ENCODE results near the gene KCTD2. TPM values are rescaled to one million over a fixed set of nuclear protein-coding genes. Genes with fewer than 3 reads are reported as not detected.
"Not testable (repeated sequence)": the region's sequence is repeated elsewhere in the genome, so short reads cannot be mapped to it uniquely, and the experiment has no call there.

KCTD2 gene
- total RNA-seq, 1 donor from 2014 or later: 37.8 TPM

GRCh38 chr17:75003070-75003956, 43.7 kb upstream of the KCTD2 start:
- no peak overlapping the region for H3K4me3 Mint-ChIP-seq
- no peaks in the 10 kb centered on the region for H3K4me1 Mint-ChIP-seq
- no peaks in the 10 kb centered on the region for H3K9me3 Mint-ChIP-seq
- no peak overlapping the region for H3K27ac Mint-ChIP-seq (ENCODE audit: unreplicated experiment)
- TF ChIP-seq CTCF (conservative IDR thresholded peaks at IDR 0.05): no peak
- DNase-seq (ENCODE audit: low read depth, low spot score): no peak
- H3K36me3 Mint-ChIP-seq (ENCODE audit: low read depth): no peaks in the 10 kb centered on the region
- H3K27me3 Mint-ChIP-seq (ENCODE audit: low read depth): no peaks in the 10 kb centered on the region

- Mint-ChIP-seq H3K27me3 (ENCODE audit: low read depth) (no peaks in the 10 kb centered on the region), H3K4me1 (no peaks in the 10 kb centered on the region), H3K36me3 (ENCODE audit: low read depth) (no peaks in the 10 kb centered on the region), H3K9me3 (no peaks in the 10 kb centered on the region), H3K4me3 (no peak overlapping the region), H3K27ac (ENCODE audit: unreplicated experiment) (no peak overlapping the region)
- no peak for TF ChIP-seq CTCF (conservative IDR thresholded peaks at IDR 0.05)
- no peak for DNase-seq (ENCODE audit: low read depth, low spot score)
These were observed 43.1 kb upstream of the KCTD2 start for GRCh38 chr17:75003957-75004355.

- Mint-ChIP-seq H3K9me3 (no peaks in the 10 kb centered on the region), H3K27ac (ENCODE audit: unreplicated experiment) (peak overlapping the region; percentile 43), H3K36me3 (ENCODE audit: low read depth) (no peaks in the 10 kb centered on the region), H3K4me1 (no peaks in the 10 kb centered on the region), H3K4me3 (no peak overlapping the region), H3K27me3 (ENCODE audit: low read depth) (no peaks in the 10 kb centered on the region)
- TF ChIP-seq CTCF (conservative IDR thresholded peaks at IDR 0.05): no peak
- DNase-seq (ENCODE audit: low read depth, low spot score): no peak
These were observed 42.7 kb upstream of the KCTD2 start for GRCh38 chr17:75004371-75004770.

- no peaks in the 10 kb centered on the region for H3K27me3 Mint-ChIP-seq (ENCODE audit: low read depth)
- H3K36me3 Mint-ChIP-seq (ENCODE audit: low read depth): no peaks in the 10 kb centered on the region
- DNase-seq (ENCODE audit: low read depth, low spot score): no peak
- H3K9me3 Mint-ChIP-seq: no peaks in the 10 kb centered on the region
- H3K4me3 Mint-ChIP-seq: no peak overlapping the region
- no peak for TF ChIP-seq CTCF (conservative IDR thresholded peaks at IDR 0.05)
- H3K4me1 Mint-ChIP-seq: no peaks in the 10 kb centered on the region
- H3K27ac Mint-ChIP-seq (ENCODE audit: unreplicated experiment): no peak overlapping the region
These were observed 41.7 kb upstream of the KCTD2 start for GRCh38 chr17:75005291-75005690.

GRCh38 chr17:75006084-75006483, 40.9 kb upstream of the KCTD2 start:
- DNase-seq (ENCODE audit: low read depth, low spot score); H3K9me3 Mint-ChIP-seq; H3K4me3 Mint-ChIP-seq; H3K27me3 Mint-ChIP-seq (ENCODE audit: low read depth); H3K4me1 Mint-ChIP-seq; H3K36me3 Mint-ChIP-seq (ENCODE audit: low read depth): not testable (repeated sequence)
- H3K27ac Mint-ChIP-seq (ENCODE audit: unreplicated experiment): peak overlapping the region; percentile 3

- no peaks in the 10 kb centered on the region for H3K36me3 Mint-ChIP-seq (ENCODE audit: low read depth)
These were observed 40.4 kb upstream of the KCTD2 start for GRCh38 chr17:75006653-75007052.

More at GRCh38 chr17:75006653-75007052, 40.4 kb upstream of the KCTD2 start:
- H3K27me3 Mint-ChIP-seq (ENCODE audit: low read depth): no peaks in the 10 kb centered on the region
- H3K4me3 Mint-ChIP-seq: no peak overlapping the region
- H3K27ac Mint-ChIP-seq (ENCODE audit: unreplicated experiment): peak overlapping the region; percentile 3
- DNase-seq (ENCODE audit: low read depth, low spot score): no peak
- H3K9me3 Mint-ChIP-seq: no peaks in the 10 kb centered on the region
- H3K4me1 Mint-ChIP-seq: peaks cover 6% of the 10 kb centered on the region
- no peak for TF ChIP-seq CTCF (conservative IDR thresholded peaks at IDR 0.05)
